AG09309 (cell line): ENCODE data around the gene ARVCF.

Experiments used
- DNase-seq: peaks from one replicate; pipeline ENCODE4 v3.0.0-alpha.2; 2010; ENCODE audit warnings: low read depth
- H3K4me3 ChIP-seq: 2 replicates; pipeline ENCODE4 v1.5.1; 2011; ENCODE audit warnings: mild to moderate bottlenecking, low read depth, low read length, moderate library complexity; ENCODE audit not compliant: control insufficient read depth
- TF ChIP-seq, protein P1 (sequence below): IDR thresholded peaks from 2 replicates; pipeline ENCODE4 v1.5.1; 2011; ENCODE audit warnings: mild to moderate bottlenecking, low read depth, low read length, inconsistent platforms; ENCODE audit not compliant: insufficient read depth, control insufficient read depth; ENCODE audit errors: missing control alignments

The ARVCF gene

DNA sequence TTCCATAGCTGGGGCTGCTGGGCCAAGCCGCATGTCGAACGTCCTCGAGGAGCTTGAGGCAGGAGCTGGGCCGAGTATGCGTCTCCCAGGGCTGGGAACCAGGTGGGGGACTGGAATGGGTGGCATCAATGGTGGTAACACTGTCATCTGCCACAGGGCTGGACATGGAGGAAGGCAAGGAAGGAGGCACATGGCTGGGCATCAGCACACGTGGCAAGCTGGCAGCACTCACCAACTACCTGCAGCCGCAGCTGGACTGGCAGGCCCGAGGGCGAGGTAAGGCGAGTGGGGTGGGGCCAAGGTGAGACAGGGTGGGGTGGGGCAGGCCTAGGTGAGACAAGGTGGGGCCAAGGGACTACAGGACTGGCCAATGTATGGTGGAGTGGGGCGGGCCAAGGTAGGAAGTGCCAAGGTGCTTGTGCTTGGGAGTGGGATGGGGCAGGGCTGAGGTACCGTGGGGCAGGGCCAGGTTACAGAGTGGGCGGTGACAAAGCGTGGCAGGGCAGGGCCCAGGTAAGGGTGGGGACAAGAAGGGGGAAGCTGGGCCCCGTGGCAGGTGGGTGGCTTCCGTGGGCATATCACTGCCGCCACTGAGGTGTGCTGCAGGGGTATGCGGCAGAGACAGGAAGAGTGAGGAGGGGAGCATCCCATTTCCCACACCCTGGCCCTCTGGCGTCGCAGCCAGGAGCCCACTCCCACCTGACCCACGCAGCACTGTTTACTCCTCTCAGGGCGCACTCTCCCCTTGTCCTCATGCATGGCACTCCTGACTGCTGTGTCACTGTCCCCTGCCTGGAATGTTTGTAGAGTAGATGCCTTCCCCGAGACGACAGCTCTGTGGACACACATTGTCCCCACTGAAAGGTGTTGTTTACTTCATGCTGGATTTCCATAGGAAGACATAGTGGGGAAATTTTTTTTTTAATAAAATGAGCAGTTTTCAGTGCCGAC, 36.0 kb upstream of the ARVCF start:
- no peak for DNase-seq
- TF ChIP-seq, protein P1, sequence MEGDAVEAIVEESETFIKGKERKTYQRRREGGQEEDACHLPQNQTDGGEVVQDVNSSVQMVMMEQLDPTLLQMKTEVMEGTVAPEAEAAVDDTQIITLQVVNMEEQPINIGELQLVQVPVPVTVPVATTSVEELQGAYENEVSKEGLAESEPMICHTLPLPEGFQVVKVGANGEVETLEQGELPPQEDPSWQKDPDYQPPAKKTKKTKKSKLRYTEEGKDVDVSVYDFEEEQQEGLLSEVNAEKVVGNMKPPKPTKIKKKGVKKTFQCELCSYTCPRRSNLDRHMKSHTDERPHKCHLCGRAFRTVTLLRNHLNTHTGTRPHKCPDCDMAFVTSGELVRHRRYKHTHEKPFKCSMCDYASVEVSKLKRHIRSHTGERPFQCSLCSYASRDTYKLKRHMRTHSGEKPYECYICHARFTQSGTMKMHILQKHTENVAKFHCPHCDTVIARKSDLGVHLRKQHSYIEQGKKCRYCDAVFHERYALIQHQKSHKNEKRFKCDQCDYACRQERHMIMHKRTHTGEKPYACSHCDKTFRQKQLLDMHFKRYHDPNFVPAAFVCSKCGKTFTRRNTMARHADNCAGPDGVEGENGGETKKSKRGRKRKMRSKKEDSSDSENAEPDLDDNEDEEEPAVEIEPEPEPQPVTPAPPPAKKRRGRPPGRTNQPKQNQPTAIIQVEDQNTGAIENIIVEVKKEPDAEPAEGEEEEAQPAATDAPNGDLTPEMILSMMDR, result no peak
- no peak overlapping the region for H3K4me3 ChIP-seq

DNA sequence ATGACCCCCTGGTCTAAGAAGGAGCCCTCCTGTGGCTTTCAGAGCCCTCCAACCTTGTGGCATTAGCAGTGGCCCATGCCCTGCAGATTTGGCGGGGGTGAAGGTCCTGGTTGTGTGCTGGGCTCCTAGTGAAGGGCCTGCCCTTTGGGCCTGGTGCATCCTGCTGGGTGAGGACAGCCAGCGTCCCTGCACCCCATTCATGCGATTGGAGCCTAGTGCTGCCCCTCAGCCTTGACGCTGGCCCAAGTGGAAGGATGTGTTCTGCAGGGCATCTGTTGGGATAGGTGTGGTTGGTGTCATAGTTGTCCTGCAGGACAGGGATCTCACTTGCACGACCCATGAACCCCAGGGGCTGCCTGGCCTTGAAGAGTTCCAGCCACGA, 35.3 kb upstream of the ARVCF start:
- H3K4me3 ChIP-seq, result no peak overlapping the region
- DNase-seq, result no peak
- TF ChIP-seq, protein P1, result no peak

DNA sequence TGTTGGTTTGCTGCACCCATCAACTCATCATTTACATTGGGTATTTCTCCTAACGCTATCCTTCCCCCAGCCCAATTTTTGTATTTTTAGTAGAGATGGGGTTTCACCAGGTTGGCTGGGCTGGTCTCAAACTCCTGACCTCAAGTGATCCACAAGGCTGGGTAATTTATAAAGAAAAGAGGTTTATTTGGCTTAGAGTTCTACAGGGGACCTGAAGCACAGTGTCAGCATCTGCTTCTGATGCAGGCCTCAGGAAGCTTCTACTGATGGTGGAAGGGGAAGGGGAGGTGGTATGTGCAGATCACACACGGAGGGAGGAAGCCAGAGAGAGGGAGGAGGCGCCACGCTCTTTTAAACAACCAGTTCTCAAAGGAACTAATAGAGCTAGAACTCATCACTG, 30.1 kb upstream of the ARVCF start:
- H3K4me3 ChIP-seq, result no peak overlapping the region

DNA sequence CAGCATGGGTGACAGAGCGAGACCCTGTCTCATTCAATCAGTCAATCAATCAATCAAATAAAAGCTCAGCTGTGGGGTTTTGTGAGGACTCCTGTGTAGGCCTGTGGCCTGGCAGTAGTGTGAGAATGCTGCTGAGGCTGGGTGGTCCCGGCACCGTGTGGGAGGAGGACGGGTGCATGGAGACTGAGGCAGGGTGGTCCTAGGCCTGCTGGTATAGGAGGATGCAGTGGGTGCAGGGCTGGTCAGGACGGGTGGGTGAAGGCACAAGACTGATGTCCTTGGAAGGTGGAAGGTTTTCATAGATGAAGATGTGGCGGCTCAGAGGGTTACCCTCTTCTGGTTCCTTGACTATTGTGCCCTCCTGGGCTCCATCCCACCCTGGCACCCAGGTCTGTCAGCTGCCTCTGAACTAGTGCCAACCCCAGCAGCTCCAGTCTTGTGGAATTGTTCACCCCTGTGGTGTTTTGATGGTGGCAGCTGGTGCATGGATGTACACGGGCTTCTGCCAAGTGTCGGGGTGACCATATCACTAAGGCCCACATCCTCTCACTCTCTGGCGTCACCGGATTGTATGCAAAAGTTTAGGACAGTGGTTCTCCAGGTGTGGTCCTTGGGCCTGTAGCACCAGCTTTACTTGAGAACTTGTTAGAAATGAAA, 28.0 kb upstream of the ARVCF start:
- TF ChIP-seq, protein P1, result no peak
- no peak overlapping the region for H3K4me3 ChIP-seq
- no peak for DNase-seq

More for the DNA sequence above, 30.1 kb upstream of the ARVCF start:
- no peak for DNase-seq
- TF ChIP-seq, protein P1, result no peak

DNA sequence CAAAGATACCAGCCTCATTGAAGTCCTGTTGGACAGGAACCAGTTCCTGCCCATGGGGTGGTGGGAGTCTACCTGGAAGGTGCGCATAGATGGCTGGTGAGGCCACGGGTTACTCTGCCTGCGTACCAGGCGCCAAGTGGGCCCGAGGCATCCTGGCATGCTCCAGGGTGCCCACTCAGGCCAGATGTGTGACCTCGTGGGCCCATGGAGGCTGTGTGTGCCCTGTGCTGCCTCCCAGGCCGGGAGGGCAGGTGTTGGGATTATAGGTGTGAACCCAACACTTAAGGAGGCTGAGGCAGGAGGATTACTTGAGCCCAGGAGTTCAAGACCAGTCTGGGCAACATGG, 27.3 kb upstream of the ARVCF start:
- TF ChIP-seq, protein P1, result no peak
- H3K4me3 ChIP-seq, result no peak overlapping the region
- DNase-seq, result no peak

DNA sequence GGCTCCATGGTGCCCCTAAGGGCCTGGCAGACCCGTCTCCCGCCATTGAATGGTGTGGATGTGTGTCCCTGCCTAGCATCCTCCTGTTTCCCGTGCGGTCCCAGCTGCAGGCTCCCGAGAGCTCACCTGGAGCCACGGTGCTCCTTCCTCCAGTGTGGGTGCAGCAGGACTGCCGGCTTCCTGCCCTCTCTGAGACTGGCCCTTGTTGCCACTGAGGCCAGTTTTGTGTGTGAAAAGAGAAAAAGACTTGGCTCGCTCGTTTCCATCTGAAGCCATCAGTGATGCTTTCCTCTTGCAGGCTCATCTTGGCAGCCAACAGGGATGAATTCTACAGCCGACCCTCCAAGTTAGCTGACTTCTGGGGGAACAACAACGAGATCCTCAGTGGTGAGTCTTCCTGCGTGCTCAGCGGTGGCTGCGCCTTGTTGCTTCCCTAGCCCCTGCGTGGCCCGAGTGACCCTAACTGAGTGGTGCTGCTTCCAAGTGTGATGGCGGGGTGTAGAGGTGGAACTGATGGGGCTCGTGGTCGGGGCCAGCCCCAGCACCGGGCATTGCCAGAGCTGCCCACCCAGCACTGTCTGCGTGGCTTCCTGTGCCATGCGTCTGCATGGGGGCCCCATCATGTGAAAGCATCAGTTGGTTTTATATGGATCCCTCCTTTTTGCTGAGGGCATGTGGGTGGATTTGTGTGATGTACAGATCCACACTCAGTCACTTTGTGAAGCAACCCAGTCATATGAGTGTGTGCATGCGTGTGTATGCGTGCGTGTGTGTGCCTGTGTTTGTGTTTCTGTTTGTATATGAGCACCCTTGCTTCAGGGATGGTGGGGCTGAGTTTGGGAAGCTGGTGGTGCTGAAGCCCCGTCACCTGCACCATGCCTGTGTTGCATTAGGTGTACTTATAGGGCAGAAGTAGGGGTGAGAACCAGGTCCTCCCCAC, 26.7 kb upstream of the ARVCF start:
- TF ChIP-seq, protein P1, result no peak
- no peak overlapping the region for H3K4me3 ChIP-seq

More for the DNA sequence above, 26.7 kb upstream of the ARVCF start:
- DNase-seq, result no peak
